Common myeloid progenitor, CD34-positive (primary cell): Measurements from ENCODE around the gene GMPR.
"Not testable (repeated sequence)": the region's sequence is repeated elsewhere in the genome, so short reads cannot be mapped to it uniquely, and the experiment has no call there.

Source experiments
- CTCF ChIA-PET: fragments of 350-600 bp; sonication (Branson Sonifier 250); formaldehyde crosslinking; loops from one replicate; lab custom pipeline; 2021; ENCODE audit warnings: antibody characterized with exemption; lab: Charles Lee
- POLR2A ChIA-PET: fragments of 350-600 bp; sonication (Branson Sonifier 250); formaldehyde crosslinking; loops from one replicate; lab custom pipeline; 2021; ENCODE audit warnings: antibody characterized with exemption; lab: Charles Lee
- DNase-seq, 3 donors: peaks; one replicate each; pipeline versions ENCODE4 v3.0.0 to v3.0.0-alpha.2; 2013
- H3K27ac ChIP-seq, 2 experiments: 1 replicate in 1 of 2; 2 replicates in 1 of 2; pipeline ENCODE4 v1.7.0; 2013; ENCODE audit warnings: inconsistent platforms in 2 of 2, low read length in 2 of 2, mild to moderate bottlenecking in 2 of 2, low read depth in 1 of 2, moderate library complexity in 1 of 2; ENCODE audit not compliant: severe bottlenecking in 2 of 2, insufficient read depth in 1 of 2, poor library complexity in 1 of 2
- H3K27me3 ChIP-seq, 5 experiments: replicated peaks in 2 of 5; 1 replicate in 3 of 5; 2 replicates in 2 of 5; pipeline versions ENCODE4 v1.6.1 to v1.7.0; 2013; ENCODE audit warnings: low read length in 4 of 5, mild to moderate bottlenecking in 2 of 5, moderate library complexity in 2 of 5, inconsistent platforms in 1 of 5; ENCODE audit not compliant: insufficient read depth in 5 of 5, control insufficient read depth in 4 of 5
- H3K36me3 ChIP-seq, 4 experiments: 1 replicate in 2 of 4; 2 replicates in 2 of 4; pipeline versions ENCODE4 v1.6.1 to v1.7.0; 2013; ENCODE audit warnings: low read length in 3 of 4, control low read depth in 1 of 4, mild to moderate bottlenecking in 1 of 4; ENCODE audit not compliant: control insufficient read depth in 4 of 4, insufficient read depth in 4 of 4
- H3K4me1 ChIP-seq, 4 experiments: 1 replicate in 3 of 4; 2 replicates in 1 of 4; pipeline versions ENCODE4 v1.6.1 to v1.7.1; 2013; ENCODE audit warnings: low read length in 3 of 4, mild to moderate bottlenecking in 3 of 4, control low read depth in 1 of 4, inconsistent platforms in 1 of 4, moderate library complexity in 1 of 4; ENCODE audit not compliant: control insufficient read depth in 4 of 4, insufficient read depth in 4 of 4; ENCODE audit errors: control extremely low read depth in 1 of 4
- H3K4me3 ChIP-seq, 7 experiments: 1 replicate in 4 of 7; 2 replicates in 3 of 7; pipeline versions ENCODE4 v1.5.1 to v1.7.0; 2013; ENCODE audit warnings: mild to moderate bottlenecking in 7 of 7, low read length in 6 of 7, moderate library complexity in 6 of 7, inconsistent platforms in 2 of 7, low read depth in 2 of 7, control low read depth in 1 of 7; ENCODE audit not compliant: insufficient read depth in 4 of 7, control insufficient read depth in 1 of 7; ENCODE audit errors: extremely low read depth in 1 of 7
- H3K9me3 ChIP-seq, 5 experiments: 1 replicate in 4 of 5; 2 replicates in 1 of 5; pipeline versions ENCODE4 v1.6.1 to v1.7.1; 2013; ENCODE audit warnings: low read length in 4 of 5, mild to moderate bottlenecking in 2 of 5, inconsistent platforms in 1 of 5, low read depth in 1 of 5, moderate library complexity in 1 of 5; ENCODE audit not compliant: control insufficient read depth in 4 of 5, insufficient read depth in 2 of 5; ENCODE audit errors: control extremely low read depth in 1 of 5
- WGBS: methylation state at CpG from one replicate; pipeline ENCODE4 v1.1.5; 2013; ENCODE audit not compliant: insufficient coverage; 5-methylcytosine and 5-hydroxymethylcytosine counted together

The GMPR gene

DNA sequence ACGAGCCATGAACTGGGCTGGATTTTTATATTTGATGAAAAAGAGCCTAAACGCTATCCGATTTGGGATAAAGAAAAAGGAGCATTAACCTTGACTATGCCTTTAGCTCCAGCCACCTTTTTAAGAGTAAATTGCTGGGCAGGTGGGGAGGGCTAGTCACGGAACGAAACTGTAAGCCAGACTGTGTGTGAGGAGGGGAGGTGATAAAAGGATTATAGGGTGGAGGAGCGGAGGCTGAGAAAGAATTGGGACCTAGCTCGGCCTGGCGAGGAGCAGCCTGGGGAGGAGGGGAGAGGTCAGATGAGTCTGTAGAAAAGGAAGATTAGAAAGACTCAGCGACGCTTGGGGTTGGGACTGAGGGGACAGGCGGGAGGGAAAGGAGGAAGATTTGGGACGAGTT, 24.4 kb downstream of the GMPR start:
- CTCF ChIA-PET, H3K27ac ChIP-seq, DNase-seq, H3K4me3 ChIP-seq, H3K27me3 ChIP-seq, H3K36me3 ChIP-seq, H3K4me1 ChIP-seq, POLR2A ChIA-PET, H3K9me3 ChIP-seq: not testable (repeated sequence)
- WGBS = 100% methylated on average over 8 of the region's 12 CpGs

DNA sequence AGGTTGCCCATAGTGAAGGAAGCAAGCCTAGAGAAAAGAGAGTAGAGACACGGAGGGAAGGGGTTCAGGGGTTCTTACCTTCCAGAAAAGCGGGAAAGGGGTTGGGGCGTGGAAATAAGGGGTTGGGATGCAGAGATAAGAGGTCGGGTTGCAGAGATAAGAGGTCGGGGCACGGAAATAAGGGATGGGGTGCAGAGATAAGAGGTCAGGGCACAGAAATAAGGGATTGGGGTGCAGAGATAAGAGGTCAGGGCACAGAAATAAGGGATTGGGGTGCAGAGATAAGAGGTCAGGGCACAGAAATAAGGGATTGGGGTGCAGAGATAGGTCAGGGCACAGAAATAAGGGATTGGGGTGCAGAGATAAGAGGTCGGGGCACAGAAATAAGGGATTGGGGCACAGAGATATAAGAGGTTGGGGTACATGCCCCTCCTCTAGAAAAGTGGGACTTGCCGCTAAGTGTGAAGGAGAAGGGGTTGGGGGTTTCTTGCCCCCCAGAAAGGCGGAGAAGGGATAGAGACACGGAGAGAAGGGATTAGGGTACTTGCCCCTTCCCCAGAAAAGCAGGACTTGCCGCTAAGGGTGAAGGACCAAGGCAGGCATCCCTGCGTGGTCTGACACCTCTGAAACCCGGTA, 25.2 kb downstream of the GMPR start:
- DNase-seq, H3K4me1 ChIP-seq, H3K27me3 ChIP-seq, CTCF ChIA-PET, POLR2A ChIA-PET, H3K27ac ChIP-seq, H3K9me3 ChIP-seq, H3K36me3 ChIP-seq, H3K4me3 ChIP-seq: not testable (repeated sequence)
- 92% methylated on average over 13 of the region's 13 CpGs for WGBS

DNA sequence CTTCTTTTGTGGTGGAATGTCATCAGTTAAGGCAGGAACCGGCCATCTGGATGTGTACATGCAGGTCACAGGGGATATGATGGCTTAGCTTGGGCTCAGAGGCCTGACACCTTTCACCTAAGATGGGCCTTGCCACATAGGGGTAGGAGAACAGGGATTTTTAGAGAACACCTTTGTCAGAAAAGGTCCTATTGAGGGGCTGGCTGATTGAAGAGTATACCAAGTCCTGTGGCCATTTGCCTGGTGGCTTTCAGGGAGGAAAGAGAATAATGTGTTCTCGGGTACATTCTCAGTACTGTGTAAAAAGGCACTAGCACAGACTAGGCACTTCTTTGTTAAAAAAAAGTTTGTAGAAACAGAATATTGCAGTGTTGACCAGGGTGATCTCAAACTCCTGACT, 26.4 kb downstream of the GMPR start:
- CTCF ChIA-PET = interaction anchor here (2.9 kb wide), 1 partner anchor 12 kb away, joined by 16 read pairs; no protein-coding TSS in a partner anchor
- WGBS = no CpG with 5 or more reads among the region's 2 CpGs
- Histone ChIP-seq H3K27me3 (no peaks in the 10 kb centered on the region), H3K4me3 (no peak overlapping the region), H3K36me3 (peaks cover 0 to 2% (median 0%) of the 10 kb centered on the region in 4 experiments), H3K4me1 (no peaks in the 10 kb centered on the region), H3K27ac (peak overlapping the region in 1 of 2 experiments; percentile 63), H3K9me3 (no peaks in the 10 kb centered on the region)
- no peak for DNase-seq
- POLR2A ChIA-PET = no interaction called here

DNA sequence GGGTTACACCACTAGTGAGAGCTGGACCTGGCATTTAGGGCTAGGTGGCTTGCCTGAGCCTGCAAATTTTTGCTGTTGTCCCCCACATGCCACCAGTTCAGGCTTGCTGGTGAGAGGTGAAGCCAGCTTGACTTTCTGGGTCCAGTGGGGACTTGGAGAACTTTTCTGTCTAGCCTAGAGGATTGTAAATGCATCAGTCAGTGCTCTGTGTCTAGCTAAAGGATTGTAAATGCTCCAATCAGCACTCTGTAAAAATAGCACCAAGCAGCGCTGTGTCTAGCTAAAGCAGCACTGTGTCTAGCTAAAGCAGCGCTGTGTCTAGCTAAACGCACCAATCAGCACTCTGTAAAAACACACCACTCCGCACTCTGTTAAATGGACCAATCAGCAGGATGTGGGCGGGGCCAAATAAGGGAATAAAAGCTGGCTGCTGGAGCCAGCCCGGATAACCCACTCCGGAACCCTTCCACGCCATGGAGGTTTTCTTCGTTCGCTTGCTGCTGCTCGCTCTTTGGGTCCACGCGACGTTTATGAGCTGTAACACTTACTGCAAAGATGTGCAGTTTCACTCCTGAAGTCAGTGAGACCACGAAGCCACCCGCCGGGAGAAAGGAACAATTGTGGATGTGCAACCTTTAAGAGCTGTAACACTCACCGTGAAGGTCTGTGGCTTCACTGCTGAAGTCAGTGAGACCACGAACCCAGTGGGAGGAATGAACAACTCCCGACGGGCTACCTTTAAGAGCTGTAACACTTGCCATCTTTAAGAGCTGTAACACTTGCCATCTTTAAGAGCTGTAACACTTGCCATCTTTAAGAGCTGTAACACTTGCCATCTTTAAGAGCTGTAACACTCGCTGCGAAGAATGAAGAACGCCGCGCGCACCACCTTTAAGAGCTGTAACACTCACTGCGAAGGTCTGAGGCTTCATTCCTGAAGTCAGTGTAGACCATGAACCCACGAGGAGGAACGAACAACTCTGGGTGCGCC, 27.3 kb downstream of the GMPR start:
- Histone ChIP-seq H3K9me3 (no peaks in the 10 kb centered on the region), H3K27ac (peak overlapping the region in 1 of 2 experiments; percentile 65), H3K27me3 (no peaks in the 10 kb centered on the region), H3K4me1 (no peaks in the 10 kb centered on the region), H3K4me3 (no peak overlapping the region), H3K36me3 (peaks cover 0 to 2% (median 0%) of the 10 kb centered on the region in 4 experiments)
- no peak for DNase-seq
- ChIA-PET CTCF (interaction anchor here (1.5 to 2.9 kb wide), 2 partner anchors 11 to 26 kb away, joined by 3 to 16 read pairs; no protein-coding TSS in a partner anchor), POLR2A (no interaction called here)
- 96% methylated on average over 29 of the region's 31 CpGs for WGBS

DNA sequence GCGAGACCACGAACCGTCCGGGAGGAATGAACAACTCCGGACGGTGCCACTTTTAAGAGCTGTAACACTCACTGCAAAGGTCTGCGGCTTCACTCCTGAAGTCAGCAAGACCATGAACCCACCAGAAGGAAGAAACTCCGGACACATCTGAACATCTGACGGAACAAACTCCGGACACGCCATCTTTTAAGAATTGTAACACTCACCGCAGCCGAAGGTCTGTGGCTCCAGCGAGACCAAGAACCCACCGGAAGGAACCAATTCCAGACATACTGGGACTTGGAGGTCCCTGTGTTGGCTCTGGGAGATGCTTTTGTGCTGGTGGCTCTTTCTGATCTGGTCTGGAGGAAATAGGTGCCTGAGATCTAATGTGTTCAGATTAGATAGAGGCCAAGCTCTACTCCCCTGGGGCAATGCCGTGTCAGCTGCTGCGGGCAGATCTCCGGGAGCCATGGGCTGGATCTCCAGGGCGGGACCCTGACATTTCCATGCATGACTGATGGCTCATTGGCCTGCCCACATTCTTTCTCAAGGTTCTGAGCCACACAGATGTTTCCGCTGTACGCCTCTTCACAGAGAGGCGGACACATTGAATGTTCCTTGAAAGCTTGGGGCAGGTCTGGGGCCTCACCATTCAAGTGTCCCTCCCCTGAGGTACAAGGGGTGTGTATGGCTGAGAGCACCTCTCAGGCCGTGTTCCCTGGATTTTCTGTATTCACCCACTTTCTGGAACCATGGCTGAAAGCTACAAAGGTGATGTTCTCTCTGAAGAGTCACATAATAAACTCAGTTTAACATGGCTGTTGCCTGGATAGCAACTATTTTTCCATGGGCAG, 29.3 kb downstream of the GMPR start:
- no peaks in the 10 kb centered on the region for H3K9me3 ChIP-seq
- no peaks in the 10 kb centered on the region for H3K27me3 ChIP-seq
- no peak overlapping the region for H3K4me3 ChIP-seq
- WGBS = 92% methylated on average over 23 of the region's 23 CpGs
- peak in 2 of 3 donors; percentile 43 to 70 for DNase-seq
- POLR2A ChIA-PET = no interaction called here
- H3K36me3 ChIP-seq = peaks cover 0 to 2% (median 0%) of the 10 kb centered on the region in 4 experiments
- peak overlapping the region in 1 of 2 experiments; percentile 65 for H3K27ac ChIP-seq
- no peaks in the 10 kb centered on the region for H3K4me1 ChIP-seq
- CTCF ChIA-PET = interaction anchor here (1.2 to 2.9 kb wide), 2 partner anchors 9 to 17 kb away, joined by 3 to 16 read pairs; no protein-coding TSS in a partner anchor

DNA sequence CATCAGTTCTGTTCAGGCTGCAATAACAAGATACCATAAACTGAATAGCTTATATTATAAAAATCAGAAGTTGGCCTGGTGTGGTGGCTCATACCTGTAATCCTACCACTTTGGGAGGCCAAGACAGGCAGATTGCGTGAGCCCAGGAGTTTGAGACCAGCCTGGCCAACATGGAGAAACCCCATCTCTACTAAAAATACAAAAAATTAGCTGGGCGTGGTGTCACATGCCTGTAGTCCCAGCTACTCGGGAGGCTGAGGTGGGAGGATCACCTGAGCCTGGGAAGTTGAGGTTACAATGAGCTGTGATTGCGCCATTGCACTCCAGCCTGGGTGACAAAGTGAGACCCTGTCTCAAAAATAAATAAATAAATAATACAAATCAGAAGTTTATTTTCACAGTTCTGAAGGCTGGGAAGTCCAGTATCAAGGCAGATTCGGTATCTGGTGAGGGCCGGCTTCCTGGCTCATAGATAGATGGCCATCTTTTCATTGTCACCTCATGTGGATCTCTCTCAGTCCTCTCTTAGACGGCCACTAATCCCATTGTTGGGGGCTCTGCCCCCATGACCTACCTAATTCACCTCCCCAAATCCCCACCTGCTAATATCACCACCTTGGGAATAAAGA, 31.2 kb downstream of the GMPR start:
- H3K4me1 ChIP-seq, H3K36me3 ChIP-seq, POLR2A ChIA-PET, H3K27me3 ChIP-seq, H3K4me3 ChIP-seq, DNase-seq, H3K9me3 ChIP-seq: not testable (repeated sequence)
- H3K27ac ChIP-seq = peak overlapping the region in 1 of 2 experiments; percentile 16
- CTCF ChIA-PET = interaction anchor here (0.7 kb wide), 1 partner anchor 15 kb away, joined by 3 read pairs; no protein-coding TSS in a partner anchor
- 89% methylated on average over 3 of the region's 7 CpGs for WGBS
